Neural progenitor cell (in vitro differentiated cells): ENCODE measurements around the gene OCA2. TPM values are rescaled to one million over a fixed set of nuclear protein-coding genes. Genes with fewer than 3 reads are reported as not detected.

Experiments
- DNase-seq: peaks from one replicate; pipeline ENCODE4 v3.0.0-alpha.2; 2016; ENCODE audit warnings: low spot score
- H2AFZ ChIP-seq: fragments of 200-600 bp; sonication (generic); replicated peaks from 2 replicates; pipeline ENCODE4 v1.6.1; 2016; ENCODE audit warnings: antibody characterized with exemption
- H3F3A ChIP-seq: fragments of 200-600 bp; sonication (generic); 2 replicates; pipeline ENCODE4 v1.6.1; 2016; ENCODE audit warnings: antibody characterized with exemption, low read depth
- H3K27ac ChIP-seq: fragments of 200-600 bp; sonication (generic); 2 replicates; pipeline ENCODE4 v1.5.1; 2016; ENCODE audit warnings: mild to moderate bottlenecking
- H3K27me3 ChIP-seq: fragments of 200-600 bp; sonication (generic); 2 replicates; pipeline ENCODE4 v1.6.1; 2016; ENCODE audit warnings: mild to moderate bottlenecking, moderate library complexity
- H3K36me3 ChIP-seq: fragments of 200-600 bp; sonication (generic); 2 replicates; pipeline ENCODE4 v1.5.1; 2016
- H3K4me1 ChIP-seq: fragments of 200-600 bp; sonication (generic); 2 replicates; pipeline ENCODE4 v1.6.1; 2016; ENCODE audit warnings: mixed run types
- H3K4me2 ChIP-seq: fragments of 200-600 bp; sonication (generic); 2 replicates; pipeline ENCODE4 v1.6.1; 2016
- H3K4me3 ChIP-seq: fragments of 200-600 bp; sonication (generic); 2 replicates; pipeline ENCODE4 v1.5.1; 2016
- H3K79me2 ChIP-seq: fragments of 200-600 bp; sonication (generic); 2 replicates; pipeline ENCODE4 v1.6.1; 2016; ENCODE audit warnings: low read depth
- H3K9ac ChIP-seq: fragments of 200-600 bp; sonication (generic); 2 replicates; pipeline ENCODE4 v1.6.1; 2016
- H3K9me3 ChIP-seq: fragments of 200-600 bp; sonication (generic); 2 replicates; pipeline ENCODE4 v1.5.1; 2016; ENCODE audit warnings: low read depth
- H4K20me1 ChIP-seq: fragments of 200-600 bp; sonication (generic); 2 replicates; pipeline ENCODE4 v1.6.1; 2016; ENCODE audit warnings: low read depth
- H3K27ac Mint-ChIP-seq: 3 replicates; pipeline ENCODE4 v1.8.0; 2021; ENCODE audit warnings: mixed read lengths
- H3K27me3 Mint-ChIP-seq: 2 replicates; pipeline ENCODE4 v1.8.0; 2022; ENCODE audit warnings: low read depth, mild to moderate bottlenecking, inconsistent platforms, moderate library complexity, mixed read lengths; ENCODE audit not compliant: insufficient read depth
- H3K36me3 Mint-ChIP-seq: 3 replicates; pipeline ENCODE4 v1.8.0; 2021; ENCODE audit warnings: mixed read lengths
- H3K4me1 Mint-ChIP-seq: 3 replicates; pipeline ENCODE4 v1.8.0; 2021; ENCODE audit warnings: mixed read lengths
- H3K4me3 Mint-ChIP-seq: 3 replicates; pipeline ENCODE4 v1.8.0; 2021; ENCODE audit warnings: mild to moderate bottlenecking, moderate library complexity, mixed read lengths
- H3K9me3 Mint-ChIP-seq: 3 replicates; pipeline ENCODE4 v1.8.0; 2020; ENCODE audit warnings: mixed read lengths
- EZH2 ChIP-seq: fragments of 200-600 bp; sonication (generic); IDR thresholded peaks from 2 replicates; pipeline ENCODE4 v1.6.1; 2017; ENCODE audit warnings: antibody characterized with exemption, mild to moderate bottlenecking, moderate library complexity
- EZH2phosphoT487 ChIP-seq: fragments of 200-600 bp; sonication (generic); IDR thresholded peaks from 2 replicates; pipeline ENCODE4 v1.6.1; 2017; ENCODE audit warnings: antibody characterized with exemption
- total RNA-seq: library from RNA; depleted of rRNA; stranded (reverse); fragments of >200 nt; gene quantifications from 2 replicates; pipeline ENCODE4 v1.2.3, GENCODE V29; 2015; ENCODE audit warnings: low replicate concordance
- TF ChIP-seq, protein P1 (sequence below): fragments of 200-600 bp; sonication (generic); IDR thresholded peaks from 2 replicates; pipeline ENCODE4 v1.5.1; 2017; ENCODE audit warnings: antibody characterized with exemption, mild to moderate bottlenecking

The OCA2 gene
- total RNA-seq, 1 donor from 2014 or later = 1.0 TPM

DNA sequence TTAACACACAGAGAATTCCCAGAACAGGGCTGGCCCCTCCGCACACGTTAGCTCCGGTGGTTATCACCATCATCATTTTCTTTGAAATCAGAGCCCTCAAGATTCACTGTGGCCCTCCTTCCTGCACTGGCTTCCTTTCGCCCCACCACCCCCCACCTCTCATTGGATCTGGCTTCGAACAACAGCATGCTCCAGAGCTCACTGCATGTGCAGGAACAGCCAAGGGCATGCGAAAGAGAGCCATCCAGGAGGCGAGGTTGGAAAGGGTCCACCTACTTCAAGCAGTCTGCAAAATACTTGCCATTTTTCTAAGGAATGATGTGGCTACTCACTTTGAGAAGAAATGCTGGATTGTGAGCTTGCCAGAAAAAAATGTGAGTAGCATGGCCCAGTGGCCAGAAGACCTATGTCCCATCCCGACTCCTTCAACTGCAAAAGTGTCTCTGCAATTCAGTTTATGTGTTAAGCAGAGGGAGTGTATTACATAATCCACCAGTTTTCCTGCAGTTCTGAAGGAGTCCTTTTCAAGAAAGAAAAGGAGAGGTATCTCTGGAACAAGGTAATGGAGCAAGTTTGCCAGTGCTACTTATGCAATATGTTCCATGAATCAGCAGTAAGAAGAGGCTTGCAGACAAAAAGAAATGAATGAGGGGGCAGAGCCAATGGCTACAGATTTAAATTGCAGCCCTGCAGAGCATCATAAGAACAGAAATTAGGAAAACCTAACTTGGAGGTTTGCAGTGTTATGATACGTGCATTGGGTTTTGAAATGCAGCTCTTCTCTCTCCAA is 92.8 kb downstream of the OCA2 start:
- peaks cover 2% of the 10 kb centered on the region for H3K27me3 Mint-ChIP-seq
- Histone ChIP-seq H4K20me1 (no peaks in the 10 kb centered on the region), H2AFZ (no peak overlapping the region), H3K4me3 (no peak overlapping the region), H3K79me2 (no peaks in the 10 kb centered on the region), H3K9me3 (no peaks in the 10 kb centered on the region), H3F3A (no peaks in the 10 kb centered on the region), H3K9ac (no peak overlapping the region), H3K27ac (no peak overlapping the region), H3K36me3 (no peaks in the 10 kb centered on the region), H3K4me2 (no peak overlapping the region), H3K4me1 (no peaks in the 10 kb centered on the region), H3K27me3 (no peaks in the 10 kb centered on the region)
- no peak overlapping the region for H3K27ac Mint-ChIP-seq
- DNase-seq = no peak
- TF ChIP-seq EZH2 (no peak), EZH2phosphoT487 (no peak)
- TF ChIP-seq, protein P1, sequence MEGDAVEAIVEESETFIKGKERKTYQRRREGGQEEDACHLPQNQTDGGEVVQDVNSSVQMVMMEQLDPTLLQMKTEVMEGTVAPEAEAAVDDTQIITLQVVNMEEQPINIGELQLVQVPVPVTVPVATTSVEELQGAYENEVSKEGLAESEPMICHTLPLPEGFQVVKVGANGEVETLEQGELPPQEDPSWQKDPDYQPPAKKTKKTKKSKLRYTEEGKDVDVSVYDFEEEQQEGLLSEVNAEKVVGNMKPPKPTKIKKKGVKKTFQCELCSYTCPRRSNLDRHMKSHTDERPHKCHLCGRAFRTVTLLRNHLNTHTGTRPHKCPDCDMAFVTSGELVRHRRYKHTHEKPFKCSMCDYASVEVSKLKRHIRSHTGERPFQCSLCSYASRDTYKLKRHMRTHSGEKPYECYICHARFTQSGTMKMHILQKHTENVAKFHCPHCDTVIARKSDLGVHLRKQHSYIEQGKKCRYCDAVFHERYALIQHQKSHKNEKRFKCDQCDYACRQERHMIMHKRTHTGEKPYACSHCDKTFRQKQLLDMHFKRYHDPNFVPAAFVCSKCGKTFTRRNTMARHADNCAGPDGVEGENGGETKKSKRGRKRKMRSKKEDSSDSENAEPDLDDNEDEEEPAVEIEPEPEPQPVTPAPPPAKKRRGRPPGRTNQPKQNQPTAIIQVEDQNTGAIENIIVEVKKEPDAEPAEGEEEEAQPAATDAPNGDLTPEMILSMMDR = no peak
- H3K4me3 Mint-ChIP-seq = no peak overlapping the region
- no peaks in the 10 kb centered on the region for H3K4me1 Mint-ChIP-seq
- no peaks in the 10 kb centered on the region for H3K36me3 Mint-ChIP-seq
- H3K9me3 Mint-ChIP-seq = peaks cover 10% of the 10 kb centered on the region

DNA sequence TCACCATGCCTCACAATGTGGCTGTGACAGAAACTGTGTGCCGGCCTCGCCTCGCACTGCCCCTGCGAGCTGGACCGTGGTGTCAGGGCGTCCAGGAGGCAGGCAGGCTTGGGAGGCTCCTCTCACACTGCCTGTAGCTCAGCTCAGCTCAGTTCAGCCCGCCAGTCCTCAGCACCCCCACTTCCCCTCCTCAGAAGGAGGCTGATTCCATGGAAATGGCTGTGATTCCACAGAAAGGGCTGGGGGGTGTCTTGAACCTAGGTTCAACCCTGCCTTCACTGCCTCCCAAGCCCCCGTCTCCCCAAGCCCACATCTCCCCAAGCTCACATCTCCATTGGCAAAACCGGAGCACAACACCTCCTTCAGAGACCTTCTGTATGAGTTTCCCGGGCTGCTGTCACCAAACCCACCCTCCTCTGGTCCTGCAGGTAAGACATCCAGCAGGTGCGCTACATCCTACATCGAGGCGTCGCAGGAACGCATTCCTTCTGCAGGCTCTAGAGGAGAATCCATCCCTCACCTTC is 94.0 kb downstream of the OCA2 start:
- H3K27me3 ChIP-seq = no peaks in the 10 kb centered on the region
- H3K4me2 ChIP-seq = no peak overlapping the region
- no peaks in the 10 kb centered on the region for H3K4me1 Mint-ChIP-seq
- H3K36me3 Mint-ChIP-seq = no peaks in the 10 kb centered on the region
- H3K27ac Mint-ChIP-seq = no peak overlapping the region
- no peaks in the 10 kb centered on the region for H3K4me1 ChIP-seq
- H3K79me2 ChIP-seq = no peaks in the 10 kb centered on the region
- H2AFZ ChIP-seq = no peak overlapping the region
- H3K27me3 Mint-ChIP-seq = no peaks in the 10 kb centered on the region
- H3F3A ChIP-seq = no peaks in the 10 kb centered on the region
- no peaks in the 10 kb centered on the region for H4K20me1 ChIP-seq
- TF ChIP-seq, protein P1 = no peak
- TF ChIP-seq EZH2 (no peak), EZH2phosphoT487 (no peak)
- no peak overlapping the region for H3K4me3 ChIP-seq
- no peaks in the 10 kb centered on the region for H3K9me3 ChIP-seq
- no peaks in the 10 kb centered on the region for H3K36me3 ChIP-seq
- no peak overlapping the region for H3K4me3 Mint-ChIP-seq
- H3K9ac ChIP-seq = no peak overlapping the region
- H3K9me3 Mint-ChIP-seq = peaks cover 9% of the 10 kb centered on the region
- no peak for DNase-seq
- no peak overlapping the region for H3K27ac ChIP-seq

DNA sequence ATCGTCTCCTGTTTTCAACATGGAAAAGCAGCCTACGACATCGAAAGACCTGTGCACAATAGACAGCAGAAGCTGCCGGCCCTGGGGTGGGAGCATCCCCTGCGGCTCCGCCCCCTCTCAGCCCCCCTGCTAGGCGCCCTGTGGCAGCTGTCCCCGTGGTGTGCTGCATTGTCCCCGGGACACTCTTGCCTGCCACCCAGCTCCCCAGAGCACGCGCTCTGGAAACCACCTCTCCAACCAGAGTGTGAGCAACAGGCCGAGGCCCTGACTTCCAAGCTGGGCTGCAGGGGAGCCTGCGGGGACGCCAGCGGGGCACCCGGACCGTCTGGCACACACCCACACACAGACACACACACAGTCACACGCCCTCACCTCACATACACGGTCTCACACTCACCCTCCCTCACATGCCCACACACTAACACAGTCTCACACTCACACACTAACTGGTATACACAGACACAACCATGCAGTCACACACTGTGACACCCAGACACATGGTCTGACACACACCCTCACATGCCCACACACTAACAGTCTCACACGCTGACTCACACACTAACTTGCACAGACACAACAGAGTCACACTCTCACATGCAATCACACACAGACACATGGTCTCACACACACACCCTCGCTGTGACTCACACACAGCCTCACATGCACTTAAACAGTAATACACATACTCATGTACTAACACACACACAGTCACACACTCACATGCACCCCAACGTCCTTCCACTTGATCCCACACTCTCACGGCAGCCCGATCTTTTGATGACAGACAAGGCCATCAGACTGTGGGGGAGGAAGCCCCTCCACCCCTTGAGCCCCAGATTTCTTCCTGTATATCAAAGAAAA is 94.7 kb downstream of the OCA2 start:
- Histone ChIP-seq H3K27ac (no peak overlapping the region), H4K20me1 (no peaks in the 10 kb centered on the region)
- peak overlapping the region; percentile 7 for H3K27ac Mint-ChIP-seq

More for the DNA sequence above, 94.7 kb downstream of the OCA2 start:
- H3K4me2 ChIP-seq = no peak overlapping the region
- no peak for DNase-seq
- H3K4me3 ChIP-seq = no peak overlapping the region
- no peaks in the 10 kb centered on the region for H3K4me1 Mint-ChIP-seq
- H3F3A ChIP-seq = no peaks in the 10 kb centered on the region
- H3K36me3 Mint-ChIP-seq = no peaks in the 10 kb centered on the region
- H3K27me3 ChIP-seq = no peaks in the 10 kb centered on the region
- no peak overlapping the region for H3K9ac ChIP-seq
- H3K9me3 Mint-ChIP-seq = peaks cover 6% of the 10 kb centered on the region
- H3K9me3 ChIP-seq = no peaks in the 10 kb centered on the region
- no peak overlapping the region for H3K4me3 Mint-ChIP-seq
- no peaks in the 10 kb centered on the region for H3K36me3 ChIP-seq
- no peaks in the 10 kb centered on the region for H3K4me1 ChIP-seq
- TF ChIP-seq, protein P1 = no peak
- TF ChIP-seq EZH2phosphoT487 (no peak), EZH2 (no peak)
- H3K27me3 Mint-ChIP-seq = no peaks in the 10 kb centered on the region
- H2AFZ ChIP-seq = no peak overlapping the region
- no peaks in the 10 kb centered on the region for H3K79me2 ChIP-seq
